Rectal smooth muscle tissue (tissue), 1 donor: ENCODE measurements around the gene INHBA.

Experiments used
- H3K27ac ChIP-seq: one replicate; pipeline ENCODE4 v1.7.0; 2013; ENCODE audit warnings: low read depth, low read length, inconsistent platforms
- H3K27me3 ChIP-seq: one replicate; pipeline ENCODE4 v1.7.0; 2013; ENCODE audit warnings: low read length; ENCODE audit not compliant: control insufficient read depth, insufficient read depth
- H3K36me3 ChIP-seq: one replicate; pipeline ENCODE4 v1.7.0; 2013; ENCODE audit warnings: low read length; ENCODE audit not compliant: control insufficient read depth, insufficient read depth
- H3K4me1 ChIP-seq: one replicate; pipeline ENCODE4 v1.7.0; 2013; ENCODE audit warnings: low read length; ENCODE audit not compliant: control insufficient read depth, insufficient read depth
- H3K4me3 ChIP-seq: one replicate; pipeline ENCODE4 v1.7.0; 2013; ENCODE audit warnings: low read length
- H3K9ac ChIP-seq: one replicate; pipeline ENCODE4 v1.7.0; 2013; ENCODE audit warnings: low read length

Gene INHBA

GRCh38 chr7:41708581-41709358 lies 5.9 kb upstream of the INHBA start:
- Histone ChIP-seq H3K36me3 (no peaks in the 10 kb centered on the region), H3K4me1 (peaks cover 4% of the 10 kb centered on the region), H3K27me3 (no peaks in the 10 kb centered on the region), H3K9ac (no peak overlapping the region), H3K27ac (no peak overlapping the region), H3K4me3 (no peak overlapping the region)

- H3K27ac ChIP-seq = no peak overlapping the region
- H3K9ac ChIP-seq = no peak overlapping the region
- H3K36me3 ChIP-seq = no peaks in the 10 kb centered on the region
- H3K4me1 ChIP-seq = peaks cover 4% of the 10 kb centered on the region
- H3K27me3 ChIP-seq = no peaks in the 10 kb centered on the region
- no peak overlapping the region for H3K4me3 ChIP-seq
Measured at GRCh38 chr7:41706228-41706930, 3.5 kb upstream of the INHBA start.

GRCh38 chr7:41705109-41705901 lies 2.4 kb upstream of the INHBA start:
- Histone ChIP-seq H3K9ac (peak overlapping the region; percentile 65), H3K36me3 (no peaks in the 10 kb centered on the region), H3K4me3 (peak overlapping the region; percentile 73), H3K4me1 (peaks cover 4% of the 10 kb centered on the region), H3K27me3 (no peaks in the 10 kb centered on the region), H3K27ac (peak overlapping the region; percentile 71)

- H3K27ac ChIP-seq = no peak overlapping the region
Measured at GRCh38 chr7:41701068-41701941, 1.6 kb downstream of the INHBA start.

DNA sequence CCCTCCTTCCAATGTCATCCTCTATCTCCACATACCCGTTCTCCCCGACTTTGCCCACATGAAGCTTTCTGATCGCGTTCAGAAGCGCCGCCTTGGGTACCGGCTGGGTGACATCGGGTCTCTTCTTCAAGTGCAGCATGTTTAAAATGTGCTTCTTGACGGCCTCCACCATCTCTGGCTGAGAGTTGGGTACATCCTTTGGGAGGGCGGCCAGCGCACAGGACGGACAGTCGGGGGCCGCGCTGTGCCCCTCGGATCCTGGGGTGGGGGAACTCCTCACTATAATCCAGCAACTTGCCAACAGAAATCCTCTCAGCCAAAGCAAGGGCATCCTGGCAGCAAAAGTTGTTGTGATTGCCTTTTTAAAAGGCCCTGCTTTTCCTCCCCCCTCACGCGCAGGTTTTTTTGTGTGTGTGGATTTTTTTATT lies 2.8 kb downstream of the INHBA start:
- Histone ChIP-seq H3K27ac (peak overlapping the region; percentile 39), H3K4me3 (peak overlapping the region; percentile 56), H3K4me1 (peaks cover 5% of the 10 kb centered on the region), H3K36me3 (no peaks in the 10 kb centered on the region), H3K9ac (no peak overlapping the region), H3K27me3 (no peaks in the 10 kb centered on the region)

More at GRCh38 chr7:41701068-41701941, 1.6 kb downstream of the INHBA start:
- Histone ChIP-seq H3K9ac (no peak overlapping the region), H3K4me1 (peaks cover 4% of the 10 kb centered on the region), H3K36me3 (no peaks in the 10 kb centered on the region), H3K4me3 (no peak overlapping the region), H3K27me3 (no peaks in the 10 kb centered on the region)

DNA sequence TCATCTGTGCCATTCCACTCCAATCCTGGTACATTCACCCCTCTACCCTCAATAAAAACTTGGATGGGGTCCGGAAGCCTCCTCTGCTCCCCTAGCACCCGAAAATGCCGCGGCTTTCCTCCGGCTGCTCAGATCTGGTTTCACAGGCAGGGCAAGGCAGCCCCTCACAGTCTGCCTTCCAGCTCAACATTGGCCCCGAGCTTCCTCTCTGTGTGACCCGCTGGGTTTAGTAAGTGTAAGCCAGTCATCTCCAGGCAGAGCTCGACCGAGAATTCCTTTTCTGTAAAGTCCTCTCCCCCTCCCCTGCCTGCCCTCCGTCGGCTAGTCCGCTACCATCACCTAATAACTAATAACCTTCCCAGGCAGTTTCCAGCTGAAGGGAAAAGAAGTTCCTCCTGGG lies 3.4 kb downstream of the INHBA start:
- Histone ChIP-seq H3K4me3 (peak overlapping the region; percentile 46), H3K27ac (peak overlapping the region; percentile 46), H3K27me3 (no peaks in the 10 kb centered on the region), H3K9ac (no peak overlapping the region), H3K36me3 (no peaks in the 10 kb centered on the region), H3K4me1 (peaks cover 5% of the 10 kb centered on the region)

- Histone ChIP-seq H3K27me3 (no peaks in the 10 kb centered on the region), H3K9ac (no peak overlapping the region), H3K4me1 (peaks cover 5% of the 10 kb centered on the region), H3K27ac (no peak overlapping the region), H3K36me3 (no peaks in the 10 kb centered on the region), H3K4me3 (no peak overlapping the region)
Measured at GRCh38 chr7:41698726-41699125, 4.2 kb downstream of the INHBA start.

DNA sequence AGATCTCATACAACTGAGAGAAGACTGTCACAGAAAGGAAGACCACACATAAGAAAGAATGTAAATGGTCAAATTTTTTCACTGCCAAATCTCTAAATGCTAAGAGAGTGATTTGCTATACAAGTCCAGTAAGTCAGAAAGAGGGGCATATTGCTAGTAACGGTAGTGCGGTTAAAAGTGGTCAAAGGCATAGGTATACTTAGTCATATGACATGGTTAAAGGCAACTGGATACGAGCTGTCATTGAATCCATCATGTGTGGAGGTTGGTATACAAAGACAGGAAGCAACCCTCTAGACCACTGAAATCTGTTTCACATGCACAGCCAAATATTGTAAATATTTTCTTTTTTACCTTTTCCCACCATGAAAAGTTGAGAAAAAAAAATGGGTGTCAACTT lies 4.8 kb downstream of the INHBA start:
- no peak overlapping the region for H3K4me3 ChIP-seq
- H3K27ac ChIP-seq = no peak overlapping the region
- H3K9ac ChIP-seq = no peak overlapping the region
- H3K36me3 ChIP-seq = no peaks in the 10 kb centered on the region
- no peaks in the 10 kb centered on the region for H3K27me3 ChIP-seq
- H3K4me1 ChIP-seq = peaks cover 5% of the 10 kb centered on the region

GRCh38 chr7:41696323-41696916 lies 6.5 kb downstream of the INHBA start:
- Histone ChIP-seq H3K27me3 (no peaks in the 10 kb centered on the region), H3K27ac (peak overlapping the region; percentile 78), H3K4me1 (peaks cover 5% of the 10 kb centered on the region), H3K36me3 (no peaks in the 10 kb centered on the region), H3K4me3 (peak overlapping the region; percentile 39), H3K9ac (no peak overlapping the region)

GRCh38 chr7:41695661-41696322 lies 7.1 kb downstream of the INHBA start:
- Histone ChIP-seq H3K9ac (no peak overlapping the region), H3K27ac (peak overlapping the region; percentile 78), H3K4me3 (peak overlapping the region; percentile 39), H3K4me1 (peaks cover 5% of the 10 kb centered on the region), H3K27me3 (no peaks in the 10 kb centered on the region), H3K36me3 (no peaks in the 10 kb centered on the region)

DNA sequence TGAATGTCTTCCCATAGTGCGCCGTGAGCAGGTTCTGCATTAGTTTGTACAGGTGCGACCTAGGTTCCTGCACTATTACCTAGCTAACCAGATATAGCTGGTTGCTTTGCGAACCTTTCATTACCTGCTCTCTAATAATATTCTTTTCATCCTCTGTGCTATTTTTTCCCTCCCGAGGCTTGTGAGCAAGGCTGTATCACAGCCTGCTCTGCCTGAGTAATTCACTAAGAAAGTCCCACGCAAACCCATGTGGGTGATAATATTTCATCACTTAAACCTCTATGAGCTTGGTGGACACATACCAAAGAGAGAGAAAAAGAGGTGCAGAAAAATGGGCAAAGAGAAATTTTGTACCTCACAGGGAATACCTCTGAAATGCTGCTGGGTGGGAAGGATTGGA lies 8.4 kb downstream of the INHBA start:
- no peak overlapping the region for H3K27ac ChIP-seq
- H3K27me3 ChIP-seq = no peaks in the 10 kb centered on the region
- no peak overlapping the region for H3K4me3 ChIP-seq
- H3K36me3 ChIP-seq = no peaks in the 10 kb centered on the region
- H3K9ac ChIP-seq = no peak overlapping the region
- peaks cover 5% of the 10 kb centered on the region for H3K4me1 ChIP-seq
